ENCODE results near the gene NME1.
"Not testable (repeated sequence)": the region's sequence is repeated elsewhere in the genome, so short reads cannot be mapped to it uniquely, and the experiment has no call there.

Gene NME1

GRCh38 chr17:51144266-51145022 is 8.9 kb upstream of the NME1 start:
- no peak for DNase-seq (ENCODE audit: low read depth in 2 of 2)

GRCh38 chr17:51147650-51148049 is 5.7 kb upstream of the NME1 start:
- DNase-seq (ENCODE audit: low read depth in 2 of 2): no peak

- DNase-seq (ENCODE audit: low read depth in 2 of 2): no peak
Measured at GRCh38 chr17:51149163-51149562, 4.2 kb upstream of the NME1 start.

DNA sequence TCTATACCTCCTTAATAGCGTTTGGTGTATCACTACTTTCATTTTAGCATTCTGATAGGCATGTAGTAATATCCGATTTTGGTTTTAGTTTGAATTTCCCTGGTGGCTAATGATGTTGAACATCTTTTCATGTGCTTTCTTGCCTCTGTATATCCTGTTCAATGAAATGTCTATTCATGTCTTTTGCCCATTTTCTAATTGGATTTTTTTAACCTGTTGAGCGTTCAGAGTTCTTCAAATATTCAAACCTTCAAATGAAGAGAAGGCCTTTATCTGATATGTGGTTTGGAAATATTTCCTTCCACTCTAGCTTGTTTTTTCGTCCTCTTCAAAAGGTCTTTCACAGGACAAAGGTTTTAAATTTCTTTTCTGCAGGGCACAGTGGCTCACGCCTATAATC is 2.4 kb upstream of the NME1 start:
- no peak for DNase-seq (ENCODE audit: low read depth in 2 of 2)

GRCh38 chr17:51152766-51153209 is 571 bp upstream of the NME1 start:
- no peak for DNase-seq (ENCODE audit: low read depth in 2 of 2)

DNA sequence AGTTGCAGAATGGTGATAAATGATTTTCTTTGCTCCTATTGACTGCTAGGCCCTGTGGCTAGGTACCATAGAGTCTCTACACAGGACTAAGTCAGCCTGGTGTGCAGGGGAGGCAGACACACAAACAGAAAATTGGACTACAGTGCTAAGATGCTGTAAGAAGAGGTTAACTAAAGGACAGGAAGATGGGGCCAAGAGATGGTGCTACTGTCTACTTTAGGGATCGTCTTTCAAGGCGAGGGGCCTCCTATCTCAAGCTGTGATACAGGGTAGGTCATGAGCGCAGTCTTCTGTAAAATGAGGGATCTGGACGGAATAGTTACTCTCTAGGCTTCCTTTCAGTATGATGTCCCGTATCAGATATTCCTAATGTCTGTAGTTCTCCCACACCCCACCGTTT is 817 bp downstream of the NME1 start:
- no peak for DNase-seq (ENCODE audit: low read depth in 2 of 2)

- DNase-seq (ENCODE audit: low read depth in 2 of 2): no peak
Measured at GRCh38 chr17:51155416-51155815, 2.1 kb downstream of the NME1 start.

DNA sequence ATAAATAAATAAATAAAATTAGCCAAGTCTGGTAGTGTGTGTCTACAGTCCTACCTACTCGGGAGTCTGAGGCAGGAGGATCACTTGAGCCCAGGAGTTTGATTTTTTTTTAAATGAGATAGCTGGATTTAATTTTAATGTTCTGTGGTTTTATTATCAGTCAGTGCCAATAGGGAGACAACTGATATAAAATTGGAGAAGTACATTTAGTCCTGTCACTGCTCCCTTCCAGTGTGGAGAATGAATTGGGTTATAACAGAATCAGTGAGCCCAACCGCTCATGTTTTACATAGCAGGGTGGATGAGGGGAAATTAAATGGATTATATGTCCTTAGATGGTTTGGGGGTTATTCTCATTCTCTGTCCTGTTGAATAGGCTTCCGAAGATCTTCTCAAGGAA is 6.2 kb downstream of the NME1 start:
- DNase-seq (ENCODE audit: low read depth in 2 of 2): no peak

GRCh38 chr17:51161541-51161940 is 8.2 kb downstream of the NME1 start:
- no peak for DNase-seq (ENCODE audit: low read depth in 2 of 2)

- DNase-seq (ENCODE audit: low read depth in 2 of 2): no peak
Measured at GRCh38 chr17:51164911-51165679, 11.7 kb downstream of the NME1 start.

DNA sequence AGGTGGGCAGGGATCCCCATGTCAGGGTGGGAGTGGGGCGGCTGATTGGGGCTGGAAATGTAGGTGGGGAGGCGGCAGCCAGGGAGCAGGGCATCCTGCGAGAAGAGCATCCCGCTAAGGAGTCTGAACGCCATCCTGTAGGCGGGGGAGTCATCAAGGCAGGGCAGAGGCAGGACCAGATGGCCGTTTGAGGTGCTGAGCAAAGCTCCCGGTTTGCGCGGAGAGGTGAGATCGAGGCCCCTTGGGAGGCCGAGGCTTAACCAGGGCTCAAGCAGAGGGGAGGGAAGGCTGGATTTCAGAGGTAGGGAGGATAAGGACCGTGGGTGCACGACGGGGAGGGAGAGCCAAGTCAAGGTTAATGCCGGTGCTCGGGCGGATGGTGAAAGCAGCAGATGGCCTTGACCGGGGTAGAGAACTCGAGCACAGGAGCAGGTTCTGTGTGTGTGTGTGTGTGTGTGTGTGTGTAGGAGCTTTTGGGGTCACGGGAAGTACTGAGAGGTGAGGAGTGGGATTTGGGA is 12.4 kb downstream of the NME1 start:
- DNase-seq (ENCODE audit: low read depth in 2 of 2): no peak

DNA sequence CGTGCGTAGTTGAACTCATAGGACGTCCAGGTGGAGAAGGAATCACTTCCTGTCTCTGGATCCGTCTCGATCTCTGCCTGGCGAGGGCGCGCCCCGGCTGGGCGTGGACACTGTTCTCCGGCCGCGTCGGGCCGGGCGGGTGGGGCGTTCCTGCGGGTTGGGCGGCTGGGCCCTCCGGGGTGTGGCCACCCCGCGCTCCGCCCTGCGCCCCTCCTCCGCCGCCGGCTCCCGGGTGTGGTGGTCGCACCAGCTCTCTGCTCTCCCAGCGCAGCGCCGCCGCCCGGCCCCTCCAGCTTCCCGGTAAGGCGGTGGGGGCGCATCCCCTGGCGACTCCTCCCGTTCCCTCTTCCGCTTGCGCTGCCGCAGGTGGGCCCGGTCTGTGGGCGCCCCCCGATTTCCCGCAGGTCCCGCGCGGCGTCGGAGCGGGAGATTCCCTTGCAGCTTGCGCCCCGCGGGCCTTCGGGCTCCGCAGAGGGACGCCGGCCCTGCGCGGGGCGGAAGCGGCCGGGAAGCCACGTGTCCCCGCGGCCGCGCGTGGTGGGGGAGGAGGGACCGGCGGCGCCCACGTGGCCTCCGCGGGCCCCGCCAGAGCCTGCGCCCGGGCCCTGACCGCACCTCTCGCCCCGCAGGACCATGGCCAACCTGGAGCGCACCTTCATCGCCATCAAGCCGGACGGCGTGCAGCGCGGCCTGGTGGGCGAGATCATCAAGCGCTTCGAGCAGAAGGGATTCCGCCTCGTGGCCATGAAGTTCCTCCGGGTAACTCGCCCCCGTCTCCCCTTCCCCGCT is 13.0 kb downstream of the NME1 start, which contains the start of gene NME2:
TSS of gene NME2 (plus strand) at position 214 of the 789 bp plus-strand sequence. CDS start at position 634, 420 bp downstream.
- DNase-seq (ENCODE audit: low read depth in 2 of 2): peak; percentile 61 to 75

DNA sequence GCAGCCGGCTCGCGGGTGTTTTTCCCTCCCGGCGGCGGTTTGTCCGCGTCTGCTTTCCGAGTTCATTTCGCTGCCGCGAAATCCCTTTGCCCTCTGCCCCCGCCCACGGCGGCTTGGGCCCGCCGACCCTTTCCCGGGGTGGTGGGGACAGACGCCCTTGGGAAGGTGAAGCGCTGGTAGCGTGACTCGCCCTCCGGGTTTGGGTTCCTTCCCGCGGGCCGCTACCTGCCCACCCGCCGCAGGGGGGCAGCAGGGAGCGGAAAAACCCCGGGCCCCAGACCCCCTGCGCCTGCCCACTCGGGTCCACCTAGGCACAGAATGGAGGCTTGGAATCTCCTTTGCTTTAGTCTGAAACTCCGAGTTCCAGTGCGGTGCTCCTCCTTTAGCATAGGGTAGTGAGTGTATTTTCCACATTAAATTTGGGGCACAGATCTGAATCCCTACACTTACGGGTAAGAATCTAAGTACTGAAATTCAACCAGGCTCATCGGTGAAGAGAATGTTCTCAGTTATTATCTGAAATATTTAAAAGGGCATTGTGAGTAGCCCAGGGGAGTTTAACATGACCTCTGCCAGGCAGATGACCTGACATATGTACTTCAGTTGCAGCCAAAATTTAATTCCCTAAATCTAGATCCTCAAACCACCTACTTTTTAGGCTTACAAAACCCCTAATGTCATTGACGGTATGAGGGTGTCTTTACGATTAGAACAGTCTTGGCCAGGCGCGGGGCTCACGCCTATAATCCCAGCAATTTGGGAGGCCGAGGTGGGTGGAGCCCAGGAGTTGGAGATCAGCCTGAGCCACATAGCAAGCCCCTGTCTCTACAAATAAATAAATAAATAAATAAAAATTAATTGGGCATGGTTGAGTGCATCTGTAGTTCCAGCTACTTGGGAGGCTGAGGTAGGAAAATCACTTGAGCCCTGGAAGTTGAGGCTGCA is 13.9 kb downstream of the NME1 start:
- DNase-seq (ENCODE audit: low read depth in 2 of 2): peak; percentile 48 to 66

DNA sequence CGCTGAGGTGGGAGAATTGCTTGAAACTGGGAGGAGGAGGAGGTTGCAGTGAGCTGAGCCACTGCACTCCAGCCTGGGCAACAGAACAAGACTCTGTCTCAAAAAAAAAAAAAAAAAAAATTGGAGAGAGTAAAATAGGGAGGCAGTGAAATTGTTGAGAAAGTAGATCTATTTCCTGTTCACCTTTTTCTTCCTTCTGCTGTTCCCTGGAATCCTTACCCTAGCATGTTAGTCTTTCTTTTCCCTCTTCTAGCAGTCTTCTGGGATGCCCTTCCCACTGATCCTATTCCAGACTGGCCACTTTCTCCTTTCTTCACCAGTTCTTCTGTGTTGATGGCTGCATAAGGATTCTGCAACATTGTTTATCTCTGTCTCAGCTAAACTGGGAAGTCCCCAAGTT is 16.0 kb downstream of the NME1 start:
- DNase-seq (ENCODE audit: low read depth in 2 of 2): no peak

- DNase-seq (ENCODE audit: low read depth in 2 of 2): no peak
Measured at GRCh38 chr17:51170736-51171135, 17.4 kb downstream of the NME1 start.

DNA sequence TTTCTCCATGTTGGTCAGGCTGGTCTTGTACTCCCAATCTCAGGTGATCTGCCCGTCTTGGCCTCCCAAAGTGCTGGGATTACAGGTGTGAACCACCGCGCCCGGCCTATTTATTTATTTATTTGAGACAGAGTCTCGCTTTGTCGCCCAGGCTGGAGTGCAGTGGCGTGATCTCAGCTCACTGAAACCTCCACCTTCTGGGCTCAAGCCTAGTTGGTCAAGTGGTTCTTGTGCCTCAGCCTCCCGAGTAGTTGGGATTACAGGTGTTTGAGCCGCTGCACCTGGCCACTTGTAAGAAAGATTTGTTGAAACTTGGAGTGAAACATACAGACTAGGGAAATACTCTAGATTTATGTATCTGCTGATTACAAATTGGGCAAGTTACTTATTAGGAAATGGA is 18.7 kb downstream of the NME1 start:
- not testable (repeated sequence) for DNase-seq (ENCODE audit: low read depth in 2 of 2)

DNA sequence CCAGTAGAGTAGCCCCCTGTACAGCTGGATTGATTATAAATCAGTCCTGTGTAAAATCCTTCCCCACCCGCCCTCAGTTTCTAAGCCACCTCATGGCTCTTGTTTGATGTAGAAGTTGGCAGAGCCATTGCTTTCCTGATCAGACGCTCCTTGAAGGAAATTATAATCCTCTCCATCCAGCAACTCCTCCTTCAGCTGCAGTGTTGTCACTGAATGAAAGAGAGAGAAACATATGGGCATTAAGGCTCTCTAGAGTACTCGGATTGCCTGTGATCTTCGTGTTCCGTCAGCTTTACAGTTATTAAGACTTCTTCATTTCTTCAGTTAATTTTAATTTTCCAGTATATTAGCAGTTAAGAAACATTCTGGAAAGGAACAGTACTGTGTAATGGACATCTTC is 27.1 kb downstream of the NME1 start:
- DNase-seq (ENCODE audit: low read depth in 2 of 2): no peak

DNA sequence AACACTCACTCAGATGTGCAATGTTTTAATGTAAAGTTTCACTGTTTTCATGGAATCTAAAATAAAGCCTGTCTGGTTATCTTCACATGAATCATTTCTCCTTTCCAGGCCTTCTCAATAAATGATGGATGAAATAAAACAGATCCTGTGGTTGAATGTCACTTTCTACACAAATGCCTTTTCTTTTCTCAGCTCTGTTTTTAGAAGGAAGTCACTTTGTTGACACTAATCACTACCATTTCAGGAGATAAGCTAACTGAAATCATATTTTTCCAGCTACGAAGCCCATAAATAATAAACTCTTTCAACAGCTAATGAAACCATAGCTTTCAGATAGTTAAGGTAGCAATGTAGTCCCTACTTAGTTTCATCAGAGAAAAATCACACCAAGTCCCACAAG is 30.8 kb downstream of the NME1 start:
- DNase-seq (ENCODE audit: low read depth in 2 of 2): no peak

GRCh38 chr17:51185763-51186332 is 32.5 kb downstream of the NME1 start:
- no peak for DNase-seq (ENCODE audit: low read depth in 2 of 2)

DNA sequence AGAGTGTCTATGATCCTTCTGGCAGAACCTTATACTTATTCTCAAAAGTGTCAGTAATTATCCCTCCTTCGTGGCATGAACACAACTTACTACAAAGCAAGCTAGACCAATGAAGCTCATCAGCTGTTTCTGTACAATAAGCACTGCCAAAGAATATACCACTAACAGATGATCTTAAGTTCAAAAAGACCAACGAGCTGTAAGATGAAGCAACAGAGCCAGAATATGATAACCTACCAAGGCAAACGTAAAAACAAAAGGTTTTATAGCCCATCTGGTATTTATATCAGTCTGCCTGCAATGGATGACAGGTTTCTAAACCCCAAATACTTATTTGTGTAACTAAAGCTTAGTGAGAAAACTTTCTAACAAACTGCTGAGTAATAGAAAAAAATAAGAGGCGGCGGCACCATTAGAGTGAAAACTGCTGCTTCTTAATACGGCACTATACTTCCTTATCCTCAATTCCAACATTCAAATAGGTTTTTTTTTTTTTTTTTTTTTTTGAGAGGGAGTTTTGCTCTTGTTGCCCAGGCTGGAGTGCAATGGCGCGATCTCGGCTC is 35.0 kb downstream of the NME1 start:
- DNase-seq (ENCODE audit: low read depth in 2 of 2): no peak

Data from stimulated activated CD4-positive, alpha-beta T cell treated with anti-CD3 and anti-CD28 coated beads, Interleukin-12 subunit alpha, Interleukin-12 subunit beta, amount 100 ng/mL, for 24 hours (primary cell).